Hematopoietic multipotent progenitor cell treated with erythropoietin and hydrocortisone succinate and interleukin-3 and kit ligand, for 4 days (in vitro differentiated cells): ENCODE results near the gene SUPT4H1.

Experiments used
- DNase-seq: peaks from one replicate; pipeline ENCODE4 v3.0.0-alpha.2; 2015

Gene SUPT4H1

GRCh38 chr17:58380207-58381123, 28.5 kb upstream of the SUPT4H1 start:
- DNase-seq = no peak

GRCh38 chr17:58379511-58379824, 27.5 kb upstream of the SUPT4H1 start:
- DNase-seq = no peak

- DNase-seq = peak; percentile 49
These were observed 26.9 kb upstream of the SUPT4H1 start for GRCh38 chr17:58378733-58379510.

- DNase-seq = no peak
These were observed 25.7 kb upstream of the SUPT4H1 start for GRCh38 chr17:58377661-58378060.

- peak; percentile 37 for DNase-seq
These were observed 25.1 kb upstream of the SUPT4H1 start for GRCh38 chr17:58377093-58377601.

GRCh38 chr17:58376472-58377000, 24.5 kb upstream of the SUPT4H1 start:
- DNase-seq = peak; percentile 37

- DNase-seq = no peak
These were observed 23.8 kb upstream of the SUPT4H1 start for GRCh38 chr17:58375811-58376210.

- no peak for DNase-seq
These were observed 23.3 kb upstream of the SUPT4H1 start for GRCh38 chr17:58375256-58375655.

- DNase-seq = no peak
These were observed 21.9 kb upstream of the SUPT4H1 start for GRCh38 chr17:58373923-58374322.

GRCh38 chr17:58373003-58373402, 21.0 kb upstream of the SUPT4H1 start:
- no peak for DNase-seq

- DNase-seq = no peak
These were observed 19.4 kb upstream of the SUPT4H1 start for GRCh38 chr17:58371300-58371950.

GRCh38 chr17:58370716-58371115, 18.7 kb upstream of the SUPT4H1 start:
- no peak for DNase-seq

GRCh38 chr17:58370309-58370708, 18.3 kb upstream of the SUPT4H1 start:
- no peak for DNase-seq

- no peak for DNase-seq
These were observed 17.4 kb upstream of the SUPT4H1 start for GRCh38 chr17:58369214-58370031.

- DNase-seq = no peak
These were observed 16.8 kb upstream of the SUPT4H1 start for GRCh38 chr17:58368860-58369213.

- peak; percentile 81 for DNase-seq
These were observed 15.5 kb upstream of the SUPT4H1 start for GRCh38 chr17:58367461-58367860.

- no peak for DNase-seq
These were observed 14.1 kb upstream of the SUPT4H1 start for GRCh38 chr17:58365980-58366595.

GRCh38 chr17:58365185-58365979, 13.4 kb upstream of the SUPT4H1 start:
- no peak for DNase-seq

- peak; percentile 48 for DNase-seq
These were observed 12.4 kb upstream of the SUPT4H1 start for GRCh38 chr17:58364270-58364942.

- no peak for DNase-seq
These were observed 11.6 kb upstream of the SUPT4H1 start for GRCh38 chr17:58363457-58364185.
